GM18498 (cell line): ENCODE data around the gene H6PD.
"Not testable (repeated sequence)": the region's sequence is repeated elsewhere in the genome, so short reads cannot be mapped to it uniquely, and the experiment has no call there.

Source experiments
- ATAC-seq: cut with Tn5 transposase; IDR thresholded peaks from one replicate; pipeline ENCODE4 v1.9.1; 2021; ENCODE audit warnings: mild to moderate bottlenecking, moderate library complexity; ENCODE audit not compliant: unreplicated experiment

Gene H6PD

GRCh38 chr1:9294405-9294773 is 59.8 kb downstream of the H6PD start:
- no peak for ATAC-seq

GRCh38 chr1:9294910-9295636 is 60.5 kb downstream of the H6PD start:
- no peak for ATAC-seq

- no peak for ATAC-seq
Measured at GRCh38 chr1:9295884-9296283, 61.3 kb downstream of the H6PD start.

- ATAC-seq = no peak
Measured at GRCh38 chr1:9296850-9297249, 62.3 kb downstream of the H6PD start.

- no peak for ATAC-seq
Measured at GRCh38 chr1:9297831-9298230, 63.3 kb downstream of the H6PD start.

- ATAC-seq = no peak
Measured at GRCh38 chr1:9298282-9298681, 63.7 kb downstream of the H6PD start.

- ATAC-seq = not testable (repeated sequence)
Measured at GRCh38 chr1:9299571-9300541, 65.3 kb downstream of the H6PD start.

GRCh38 chr1:9300573-9300972 is 66.0 kb downstream of the H6PD start:
- ATAC-seq = no peak

- ATAC-seq = no peak
Measured at GRCh38 chr1:9302745-9303524, 68.4 kb downstream of the H6PD start.

- no peak for ATAC-seq
Measured at GRCh38 chr1:9303916-9304315, 69.3 kb downstream of the H6PD start.

- ATAC-seq = no peak
Measured at GRCh38 chr1:9305216-9305615, 70.6 kb downstream of the H6PD start.

- ATAC-seq = no peak
Measured at GRCh38 chr1:9306006-9306405, 71.4 kb downstream of the H6PD start.

GRCh38 chr1:9307303-9307702 is 72.7 kb downstream of the H6PD start:
- ATAC-seq = no peak

- ATAC-seq = no peak
Measured at GRCh38 chr1:9308236-9308785, 73.7 kb downstream of the H6PD start.

- ATAC-seq = no peak
Measured at GRCh38 chr1:9309080-9309479, 74.5 kb downstream of the H6PD start.

GRCh38 chr1:9309991-9310390 is 75.4 kb downstream of the H6PD start:
- ATAC-seq = no peak

GRCh38 chr1:9311029-9311428 is 76.5 kb downstream of the H6PD start:
- ATAC-seq = no peak

GRCh38 chr1:9311479-9311878 is 76.9 kb downstream of the H6PD start:
- no peak for ATAC-seq

- ATAC-seq = no peak
Measured at GRCh38 chr1:9312168-9312720, 77.7 kb downstream of the H6PD start.

GRCh38 chr1:9313576-9313975 is 79.0 kb downstream of the H6PD start:
- ATAC-seq = no peak

GRCh38 chr1:9314111-9314510 is 79.5 kb downstream of the H6PD start:
- ATAC-seq = no peak
